Tibial nerve (tissue), 4 donors: ENCODE data around the gene SPSB3. TPM values are rescaled to one million over a fixed set of nuclear protein-coding genes. Genes with fewer than 3 reads are reported as not detected.
A peak's percentile ranks its signal among the peaks of the same experiment; 100 is the strongest.

Experiments
- DNase-seq, 2 donors: peaks; one replicate each; pipeline ENCODE4 v3.0.0-alpha.2; 2019; ENCODE audit warnings: low spot score in 2 of 2
- H3K27ac ChIP-seq, 4 donors: fragments of 200-600 bp; sonication (generic) in 3 of 4; one replicate each; pipeline ENCODE4 v1.5.1; 2017 to 2019; ENCODE audit warnings: mild to moderate bottlenecking in 1 of 4
- H3K27me3 ChIP-seq, 2 donors: fragments of 200-600 bp; sonication (generic) in 1 of 2; one replicate each; pipeline versions ENCODE4 v1.5.1 to v1.6.0; 2017 to 2019
- H3K36me3 ChIP-seq, 3 donors: fragments of 200-600 bp; sonication (generic); one replicate each; pipeline ENCODE4 v1.5.1; 2018 to 2019
- H3K4me1 ChIP-seq, 4 donors: fragments of 200-600 bp; sonication (generic) in 3 of 4; one replicate each; pipeline ENCODE4 v1.5.1; 2017 to 2019
- H3K4me3 ChIP-seq, 4 donors: fragments of 200-600 bp; sonication (generic) in 3 of 4; one replicate each; pipeline ENCODE4 v1.5.1; 2017 to 2019; ENCODE audit warnings: mild to moderate bottlenecking in 1 of 4, moderate library complexity in 1 of 4
- H3K9me3 ChIP-seq, 4 donors: fragments of 200-600 bp; sonication (generic) in 3 of 4; one replicate each; pipeline ENCODE4 v1.5.1; 2017 to 2019
- EP300 ChIP-seq, 2 donors: sonication (generic); formaldehyde crosslinking; IDR thresholded peaks; one replicate each; pipeline ENCODE4 v1.6.1; 2017; ENCODE audit warnings: antibody characterized with exemption in 2 of 2, mild to moderate bottlenecking in 1 of 2
- POLR2A ChIP-seq, 2 donors: fragments of 450-650 bp; IDR thresholded peaks; one replicate each; pipeline ENCODE4 v1.6.1; 2017; ENCODE audit warnings: antibody characterized with exemption in 2 of 2, mild to moderate bottlenecking in 2 of 2, moderate library complexity in 2 of 2
- WGBS, 2 donors: methylation state at CpG; one replicate each; pipeline ENCODE4 v1.1.5; 2018; 5-methylcytosine and 5-hydroxymethylcytosine counted together
- total RNA-seq, 4 donors: library from RNA; depleted of rRNA; stranded (reverse); fragments of >200 nt; gene quantifications; one replicate each; pipeline ENCODE4 v1.1.0, GENCODE V29; 2016
- TF ChIP-seq, protein P1 (sequence below), 5 experiments: fragments of 200-600 bp in 3 of 5; fragments of 450-650 bp in 2 of 5; sonication (generic) in 3 of 5; IDR thresholded peaks; one replicate each; pipeline ENCODE4 v1.5.1; 2016 to 2019; ENCODE audit warnings: antibody characterized with exemption in 5 of 5, mild to moderate bottlenecking in 3 of 5, moderate library complexity in 2 of 5

The SPSB3 gene
- 100 to 1,000 TPM in 3 of 4 donors, 10 to 100 TPM in 1; 90.7 to 122 (median 112) TPM for total RNA-seq

DNA sequence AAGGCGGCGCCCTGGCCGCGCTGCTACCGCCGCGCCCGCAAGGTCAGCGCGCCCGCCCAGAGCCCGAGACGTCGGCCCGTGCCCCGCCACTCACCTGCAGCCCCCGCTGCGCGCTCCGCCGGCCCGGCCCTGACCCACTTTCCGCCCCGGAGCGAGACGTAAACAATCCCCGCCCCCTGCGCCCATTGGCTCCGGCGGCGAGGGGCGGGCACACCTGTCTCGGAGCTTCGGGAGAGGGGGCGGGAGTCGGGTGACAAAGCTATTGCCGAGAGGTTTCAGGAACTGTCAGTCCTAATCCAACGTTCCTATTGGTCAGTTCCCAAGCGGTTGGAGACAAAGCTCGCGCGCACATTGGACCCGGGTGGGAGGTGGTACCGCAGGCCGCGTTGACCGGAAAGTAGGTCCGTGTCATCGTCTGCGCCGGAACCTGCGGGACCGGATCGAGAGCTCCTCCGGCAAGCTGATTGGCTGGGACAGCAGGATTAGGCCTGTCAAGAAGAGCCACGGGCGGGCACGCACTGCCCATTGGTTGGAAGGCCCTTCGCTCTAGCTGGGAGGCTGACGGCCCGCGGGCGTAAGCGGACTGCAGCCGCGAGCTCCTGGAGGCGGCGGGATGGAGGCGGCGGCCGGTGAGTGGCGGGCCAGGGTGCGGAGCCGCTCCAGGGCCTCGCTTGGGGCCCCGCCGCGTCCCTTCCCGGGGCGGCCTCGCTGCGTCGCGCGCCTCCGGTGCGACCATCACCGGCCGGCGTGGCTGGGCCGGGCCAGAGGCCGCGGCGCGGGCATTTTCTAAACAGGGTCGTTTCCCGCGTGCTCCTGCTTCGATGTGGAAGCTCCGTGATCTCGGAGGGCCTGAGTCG, at the start of gene SPSB3, which contains the start of gene NUBP2:
Gene SPSB3 (minus strand): TSS at position 164 of the 857 bp plus-strand sequence. CDS start 1,088 bp downstream, outside the sequence.
Gene NUBP2 (plus strand): TSS at position 553 of the 857 bp plus-strand sequence. CDS start 61 bp downstream, at position 614.
- peak; percentile 97 to 99 for DNase-seq
- Histone ChIP-seq H3K9me3 (no peaks in the 10 kb centered on the region), H3K4me1 (peaks cover 0 to 63% (median 27%) of the 10 kb centered on the region in 4 donors), H3K27ac (peak within 1 kb of the TSS; percentile 74 to 91 (median 86)), H3K4me3 (peak within 1 kb of the TSS; percentile 84 to 94 (median 93)), H3K36me3 (peaks cover 0 to 62% (median 0%) of the 10 kb centered on the region in 3 donors), H3K27me3 (no peaks in the 10 kb centered on the region)
- WGBS, 2 donors = 0 to 2% methylated on average over 9 to 82 of the region's 102 CpGs
- peak; percentile 82 to 96 for TF ChIP-seq EP300 (IDR thresholded peaks at IDR 0.05)
- TF ChIP-seq, protein P1, sequence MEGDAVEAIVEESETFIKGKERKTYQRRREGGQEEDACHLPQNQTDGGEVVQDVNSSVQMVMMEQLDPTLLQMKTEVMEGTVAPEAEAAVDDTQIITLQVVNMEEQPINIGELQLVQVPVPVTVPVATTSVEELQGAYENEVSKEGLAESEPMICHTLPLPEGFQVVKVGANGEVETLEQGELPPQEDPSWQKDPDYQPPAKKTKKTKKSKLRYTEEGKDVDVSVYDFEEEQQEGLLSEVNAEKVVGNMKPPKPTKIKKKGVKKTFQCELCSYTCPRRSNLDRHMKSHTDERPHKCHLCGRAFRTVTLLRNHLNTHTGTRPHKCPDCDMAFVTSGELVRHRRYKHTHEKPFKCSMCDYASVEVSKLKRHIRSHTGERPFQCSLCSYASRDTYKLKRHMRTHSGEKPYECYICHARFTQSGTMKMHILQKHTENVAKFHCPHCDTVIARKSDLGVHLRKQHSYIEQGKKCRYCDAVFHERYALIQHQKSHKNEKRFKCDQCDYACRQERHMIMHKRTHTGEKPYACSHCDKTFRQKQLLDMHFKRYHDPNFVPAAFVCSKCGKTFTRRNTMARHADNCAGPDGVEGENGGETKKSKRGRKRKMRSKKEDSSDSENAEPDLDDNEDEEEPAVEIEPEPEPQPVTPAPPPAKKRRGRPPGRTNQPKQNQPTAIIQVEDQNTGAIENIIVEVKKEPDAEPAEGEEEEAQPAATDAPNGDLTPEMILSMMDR (IDR thresholded peaks at IDR 0.05) = peak in 2 of 5 experiments; percentile 6 to 41
- peak; percentile 47 to 76 for TF ChIP-seq POLR2A (IDR thresholded peaks at IDR 0.05)

DNA sequence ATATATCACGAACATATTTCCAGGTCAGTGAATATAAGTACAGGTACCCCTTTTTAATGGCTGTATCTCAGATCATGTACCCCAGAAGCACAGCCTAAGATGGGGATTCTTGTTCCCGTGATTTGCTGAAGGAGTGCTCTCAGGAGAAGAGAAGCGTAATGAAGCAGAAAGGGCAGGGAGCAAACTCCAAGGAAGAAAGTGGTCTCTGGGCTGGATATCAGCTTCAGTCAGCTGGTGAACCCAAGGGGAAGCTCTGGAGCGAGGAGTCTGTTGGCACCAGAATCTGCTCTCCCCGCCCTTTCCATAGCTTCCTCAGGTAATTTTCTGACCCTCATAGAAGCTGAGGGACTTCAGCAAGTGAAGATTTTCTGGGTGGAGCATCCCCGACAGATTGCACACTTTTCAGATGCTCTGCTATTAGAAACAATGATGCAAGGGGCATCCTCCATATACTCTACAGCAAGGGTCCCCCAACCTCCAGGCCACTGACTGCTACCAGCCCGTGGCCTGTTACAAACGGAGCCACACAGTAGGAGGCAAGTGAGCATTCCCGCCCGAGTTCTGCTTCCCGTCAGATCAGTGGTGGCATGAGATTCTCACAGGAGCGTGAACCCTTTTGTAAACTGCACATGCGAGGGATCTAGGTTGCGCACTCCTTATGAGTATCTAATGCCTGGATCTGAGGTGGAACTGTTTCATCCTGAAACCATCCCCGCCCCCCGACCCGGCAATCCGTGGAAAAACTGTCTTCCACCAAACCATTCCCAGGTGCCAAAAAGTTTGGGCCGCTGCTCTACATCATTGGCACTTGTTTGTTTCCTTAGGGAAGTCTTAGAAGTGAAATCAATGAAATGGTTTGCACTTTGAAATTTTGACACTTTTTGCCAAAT, 49.1 kb upstream of the SPSB3 start:
- Histone ChIP-seq H3K9me3 (no peaks in the 10 kb centered on the region), H3K4me1 (peaks cover 0 to 31% (median 12%) of the 10 kb centered on the region in 4 donors), H3K27ac (no peak overlapping the region), H3K27me3 (no peaks in the 10 kb centered on the region), H3K36me3 (peaks cover 0 to 43% (median 0%) of the 10 kb centered on the region in 3 donors), H3K4me3 (no peak overlapping the region)
- 79 to 80% methylated on average over 19 of the region's 19 CpGs for WGBS, 2 donors
- no peak for DNase-seq
- TF ChIP-seq POLR2A (IDR thresholded peaks at IDR 0.05) (no peak), EP300 (IDR thresholded peaks at IDR 0.05) (no peak)
- TF ChIP-seq, protein P1 (IDR thresholded peaks at IDR 0.05) = no peak

DNA sequence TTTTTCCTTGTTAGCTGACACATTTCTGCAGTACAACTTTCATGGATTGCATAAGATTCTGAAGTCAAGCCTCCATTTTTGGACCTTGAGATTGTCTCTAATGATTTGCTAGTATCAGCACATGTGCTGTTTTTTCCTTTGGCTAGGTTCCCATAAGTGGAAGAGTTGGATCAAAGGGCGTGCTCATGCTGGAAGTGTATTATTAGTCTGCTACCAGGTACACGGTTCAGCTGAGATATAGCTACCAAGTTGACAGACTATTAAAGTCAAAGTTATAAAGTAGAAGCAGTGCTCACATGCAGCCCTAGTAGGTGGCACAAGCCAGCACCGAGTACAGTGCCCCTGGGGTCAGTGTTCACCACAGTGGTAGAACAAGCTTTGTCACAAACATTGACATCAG, 47.8 kb upstream of the SPSB3 start:
- no peak for DNase-seq
- WGBS, 2 donors = 59 to 65% methylated on average over 3 of the region's 3 CpGs
- H3K4me3 ChIP-seq = no peak overlapping the region
- no peak for TF ChIP-seq POLR2A (IDR thresholded peaks at IDR 0.05)
- TF ChIP-seq, protein P1 (IDR thresholded peaks at IDR 0.05) = no peak
- no peak for TF ChIP-seq EP300 (IDR thresholded peaks at IDR 0.05)
- H3K27ac ChIP-seq = no peak overlapping the region
- H3K9me3 ChIP-seq = no peaks in the 10 kb centered on the region
- H3K36me3 ChIP-seq = peaks cover 0 to 43% (median 0%) of the 10 kb centered on the region in 3 donors
- no peaks in the 10 kb centered on the region for H3K27me3 ChIP-seq
- H3K4me1 ChIP-seq = peaks cover 0 to 40% (median 16%) of the 10 kb centered on the region in 4 donors

DNA sequence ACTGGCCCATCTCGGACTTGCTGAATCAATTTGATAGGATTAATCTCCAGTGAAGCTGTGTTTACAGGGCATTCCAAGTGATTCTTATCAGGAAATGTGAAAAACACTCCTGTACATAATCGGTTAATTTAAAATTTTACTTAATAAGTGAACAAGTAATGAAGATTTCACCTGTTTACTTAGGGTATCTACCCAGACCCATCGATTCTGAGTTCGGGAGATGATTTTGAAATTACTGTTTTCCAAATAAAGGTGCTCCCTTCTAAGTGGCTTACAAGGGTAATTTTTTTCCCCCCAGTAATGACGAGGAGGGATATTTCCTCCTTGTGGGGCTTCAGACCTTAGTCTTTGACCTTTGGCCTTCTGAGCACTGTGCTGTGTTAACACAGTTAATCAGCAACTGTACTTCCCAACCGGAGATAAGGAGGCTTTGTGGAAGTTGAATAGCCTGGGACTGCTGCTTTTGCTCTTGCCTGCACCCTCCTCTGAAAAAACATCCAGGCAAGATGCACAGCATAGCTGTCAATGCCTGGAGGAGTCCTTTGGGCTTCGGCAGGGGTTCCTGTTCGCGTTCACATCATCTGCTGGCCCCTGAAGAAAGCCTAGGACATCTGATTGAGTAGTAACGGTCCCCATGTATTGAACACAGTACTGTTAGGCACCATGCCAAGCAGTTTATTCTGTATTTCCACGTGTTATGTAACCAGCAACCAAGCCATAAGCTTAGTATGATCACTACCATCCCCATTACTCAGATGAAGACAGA, 46.5 kb upstream of the SPSB3 start:
- Histone ChIP-seq H3K27ac (no peak overlapping the region), H3K4me3 (no peak overlapping the region), H3K9me3 (no peaks in the 10 kb centered on the region), H3K4me1 (peaks cover 0 to 53% (median 22%) of the 10 kb centered on the region in 4 donors), H3K36me3 (peaks cover 0 to 43% (median 0%) of the 10 kb centered on the region in 3 donors), H3K27me3 (no peaks in the 10 kb centered on the region)
- no peak for DNase-seq
- no peak for TF ChIP-seq EP300 (IDR thresholded peaks at IDR 0.05)
- TF ChIP-seq, protein P1 (IDR thresholded peaks at IDR 0.05) = no peak
- TF ChIP-seq POLR2A (IDR thresholded peaks at IDR 0.05) = no peak
- WGBS, 2 donors = 73 to 75% methylated on average over 11 of the region's 11 CpGs
